Measurements from ENCODE around the gene PTPN3. TPM values are rescaled to one million over a fixed set of nuclear protein-coding genes. Genes with fewer than 3 reads are reported as not detected.
A peak's percentile ranks its signal among the peaks of the same experiment; 100 is the strongest.

The PTPN3 gene
- total RNA-seq, 1 donor from 2014 or later = 2.4 TPM

DNA sequence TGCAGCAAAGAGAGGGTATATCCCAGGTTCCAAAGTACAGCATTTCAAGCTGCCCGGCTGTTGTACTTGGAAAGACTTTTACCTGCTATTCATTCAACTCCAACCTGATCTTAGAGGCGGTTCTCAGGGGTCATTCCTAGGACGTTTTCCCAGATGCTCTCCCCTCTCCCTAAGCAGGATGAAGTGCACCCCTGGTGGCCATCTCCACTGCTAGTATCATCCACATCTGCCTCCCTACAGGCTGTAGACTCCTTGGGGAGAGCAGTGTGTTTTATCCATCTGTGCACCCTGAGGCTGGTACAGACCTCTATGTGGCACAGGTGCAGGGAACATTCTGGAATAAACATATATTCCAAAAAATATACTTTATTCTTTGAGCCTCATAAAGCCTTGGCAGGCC, 56.8 kb downstream of the PTPN3 start:
- peaks cover 7% of the 10 kb centered on the region for H3K4me1 Mint-ChIP-seq
- Histone ChIP-seq H3F3A (ENCODE audit: low read depth) (peaks cover 3% of the 10 kb centered on the region), H3K9me3 (ENCODE audit: low read depth) (no peaks in the 10 kb centered on the region), H3K9ac (no peak overlapping the region), H3K27ac (no peak overlapping the region), H4K20me1 (ENCODE audit: low read depth) (no peaks in the 10 kb centered on the region), H3K79me2 (ENCODE audit: low read depth) (no peaks in the 10 kb centered on the region), H3K36me3 (no peaks in the 10 kb centered on the region), H3K4me2 (no peak overlapping the region), H3K27me3 (no peaks in the 10 kb centered on the region), H3K4me1 (peaks cover 4% of the 10 kb centered on the region), H2AFZ (replicated peaks) (peak overlapping the region; percentile 57), H3K4me3 (no peak overlapping the region)
- no peak for TF ChIP-seq EZH2phosphoT487 (IDR thresholded peaks at IDR 0.05)
- TF ChIP-seq, protein P1, sequence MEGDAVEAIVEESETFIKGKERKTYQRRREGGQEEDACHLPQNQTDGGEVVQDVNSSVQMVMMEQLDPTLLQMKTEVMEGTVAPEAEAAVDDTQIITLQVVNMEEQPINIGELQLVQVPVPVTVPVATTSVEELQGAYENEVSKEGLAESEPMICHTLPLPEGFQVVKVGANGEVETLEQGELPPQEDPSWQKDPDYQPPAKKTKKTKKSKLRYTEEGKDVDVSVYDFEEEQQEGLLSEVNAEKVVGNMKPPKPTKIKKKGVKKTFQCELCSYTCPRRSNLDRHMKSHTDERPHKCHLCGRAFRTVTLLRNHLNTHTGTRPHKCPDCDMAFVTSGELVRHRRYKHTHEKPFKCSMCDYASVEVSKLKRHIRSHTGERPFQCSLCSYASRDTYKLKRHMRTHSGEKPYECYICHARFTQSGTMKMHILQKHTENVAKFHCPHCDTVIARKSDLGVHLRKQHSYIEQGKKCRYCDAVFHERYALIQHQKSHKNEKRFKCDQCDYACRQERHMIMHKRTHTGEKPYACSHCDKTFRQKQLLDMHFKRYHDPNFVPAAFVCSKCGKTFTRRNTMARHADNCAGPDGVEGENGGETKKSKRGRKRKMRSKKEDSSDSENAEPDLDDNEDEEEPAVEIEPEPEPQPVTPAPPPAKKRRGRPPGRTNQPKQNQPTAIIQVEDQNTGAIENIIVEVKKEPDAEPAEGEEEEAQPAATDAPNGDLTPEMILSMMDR (IDR thresholded peaks at IDR 0.05) = no peak
- no peak for TF ChIP-seq EZH2 (IDR thresholded peaks at IDR 0.05)
- no peak overlapping the region for H3K27ac Mint-ChIP-seq
- H3K27me3 Mint-ChIP-seq (ENCODE audit: insufficient read depth, low read depth) = peaks cover 7% of the 10 kb centered on the region
- DNase-seq (ENCODE audit: low spot score) = peak; percentile 34
- H3K36me3 Mint-ChIP-seq = no peaks in the 10 kb centered on the region
- no peaks in the 10 kb centered on the region for H3K9me3 Mint-ChIP-seq
- H3K4me3 Mint-ChIP-seq = no peak overlapping the region

DNA sequence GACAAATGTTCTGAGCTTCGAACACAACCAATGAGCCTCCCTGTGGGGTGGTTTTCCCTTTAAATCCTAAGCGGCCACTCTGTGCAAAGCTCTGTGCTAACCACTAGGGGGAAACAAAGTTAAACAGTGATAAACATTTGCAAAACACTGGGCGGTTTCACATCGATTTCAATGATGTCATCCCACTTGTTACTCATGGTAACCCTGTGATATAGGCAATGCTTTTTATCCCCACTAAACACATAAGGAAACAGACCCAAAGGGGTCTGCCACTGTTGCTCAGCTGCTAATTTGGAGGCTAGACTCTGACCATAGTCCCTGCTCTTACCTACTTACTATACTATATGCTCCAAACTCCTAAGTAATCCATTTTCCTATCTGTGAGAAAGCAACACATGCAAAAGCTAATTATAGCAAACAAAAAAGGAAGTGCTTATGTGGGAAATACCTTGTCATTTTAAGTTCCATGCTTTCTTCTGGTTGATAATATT, 57.3 kb downstream of the PTPN3 start:
- no peaks in the 10 kb centered on the region for H3K27me3 ChIP-seq
- no peaks in the 10 kb centered on the region for H3K36me3 Mint-ChIP-seq
- no peaks in the 10 kb centered on the region for H3K9me3 Mint-ChIP-seq
- peaks cover 7% of the 10 kb centered on the region for H3K27me3 Mint-ChIP-seq (ENCODE audit: insufficient read depth, low read depth)
- H3K4me1 Mint-ChIP-seq = peaks cover 6% of the 10 kb centered on the region
- no peak overlapping the region for H3K9ac ChIP-seq
- peak overlapping the region; percentile 42 for H3K27ac Mint-ChIP-seq
- H3K4me3 ChIP-seq = no peak overlapping the region
- H3K9me3 ChIP-seq (ENCODE audit: low read depth) = no peaks in the 10 kb centered on the region
- H3F3A ChIP-seq (ENCODE audit: low read depth) = peaks cover 3% of the 10 kb centered on the region
- peak overlapping the region; percentile 57 for H2AFZ ChIP-seq (replicated peaks)
- H4K20me1 ChIP-seq (ENCODE audit: low read depth) = no peaks in the 10 kb centered on the region
- no peak overlapping the region for H3K27ac ChIP-seq
- peak; percentile 79 for DNase-seq (ENCODE audit: low spot score)
- H3K36me3 ChIP-seq = no peaks in the 10 kb centered on the region
- H3K4me3 Mint-ChIP-seq = no peak overlapping the region
- no peak for TF ChIP-seq EZH2 (IDR thresholded peaks at IDR 0.05)
- TF ChIP-seq, protein P1 (IDR thresholded peaks at IDR 0.05) = peak; percentile 78
- peaks cover 4% of the 10 kb centered on the region for H3K4me1 ChIP-seq
- H3K4me2 ChIP-seq = no peak overlapping the region
- H3K79me2 ChIP-seq (ENCODE audit: low read depth) = no peaks in the 10 kb centered on the region

DNA sequence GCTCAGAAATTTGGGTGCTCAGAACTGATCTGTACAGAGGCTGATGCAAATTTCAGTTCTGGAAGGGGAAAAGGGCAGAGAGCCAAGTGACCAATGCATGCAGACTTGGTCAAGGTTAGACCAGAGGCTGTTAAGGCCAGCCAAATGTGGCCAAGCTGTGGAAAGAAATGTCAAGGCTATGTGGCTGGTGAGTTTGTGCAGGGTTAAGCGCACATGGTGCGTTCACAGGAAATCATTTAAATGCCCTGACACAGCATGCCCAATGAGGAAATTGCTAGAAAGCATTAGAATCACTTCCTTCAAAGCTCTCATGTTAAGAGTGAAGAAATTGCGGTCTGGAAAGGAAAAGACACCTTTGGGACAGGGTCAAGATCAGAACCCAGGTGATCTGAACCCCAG, 58.0 kb downstream of the PTPN3 start:
- Mint-ChIP-seq H3K36me3 (no peaks in the 10 kb centered on the region), H3K4me1 (peaks cover 6% of the 10 kb centered on the region), H3K27ac (no peak overlapping the region), H3K27me3 (ENCODE audit: insufficient read depth, low read depth) (peaks cover 7% of the 10 kb centered on the region), H3K4me3 (no peak overlapping the region), H3K9me3 (no peaks in the 10 kb centered on the region)
- Histone ChIP-seq H3K79me2 (ENCODE audit: low read depth) (no peaks in the 10 kb centered on the region), H3K9ac (no peak overlapping the region), H3K27ac (no peak overlapping the region), H3F3A (ENCODE audit: low read depth) (peaks cover 3% of the 10 kb centered on the region), H3K4me3 (no peak overlapping the region), H4K20me1 (ENCODE audit: low read depth) (no peaks in the 10 kb centered on the region), H2AFZ (replicated peaks) (no peak overlapping the region), H3K4me2 (no peak overlapping the region), H3K36me3 (no peaks in the 10 kb centered on the region), H3K4me1 (peaks cover 4% of the 10 kb centered on the region), H3K27me3 (no peaks in the 10 kb centered on the region), H3K9me3 (ENCODE audit: low read depth) (no peaks in the 10 kb centered on the region)
- TF ChIP-seq, protein P1 (IDR thresholded peaks at IDR 0.05) = no peak
- TF ChIP-seq EZH2 (IDR thresholded peaks at IDR 0.05) (no peak), EZH2phosphoT487 (IDR thresholded peaks at IDR 0.05) (no peak)
- no peak for DNase-seq (ENCODE audit: low spot score)
